Nephron progenitor cell (in vitro differentiated cells): ENCODE measurements around the gene NCKAP5L.

Source experiments
- DNase-seq: peaks from one replicate; pipeline ENCODE4 v3.0.0; 2021
- H3K27ac Mint-ChIP-seq: 2 replicates; pipeline ENCODE4 v1.8.0; 2021; ENCODE audit warnings: mild to moderate bottlenecking, moderate library complexity, mixed read lengths
- H3K27me3 Mint-ChIP-seq: 2 replicates; pipeline ENCODE4 v1.8.0; 2021; ENCODE audit warnings: mild to moderate bottlenecking, low read depth, mixed read lengths; ENCODE audit not compliant: poor library complexity
- H3K36me3 Mint-ChIP-seq: 2 replicates; pipeline ENCODE4 v1.8.0; 2021; ENCODE audit warnings: low read depth, mixed read lengths
- H3K4me1 Mint-ChIP-seq: 2 replicates; pipeline ENCODE4 v1.8.0; 2021; ENCODE audit warnings: mixed read lengths
- H3K4me3 Mint-ChIP-seq: 2 replicates; pipeline ENCODE4 v1.8.0; 2021; ENCODE audit warnings: mild to moderate bottlenecking, moderate library complexity, mixed read lengths
- H3K9me3 Mint-ChIP-seq: 2 replicates; pipeline ENCODE4 v1.8.0; 2021; ENCODE audit warnings: mild to moderate bottlenecking, moderate library complexity, mixed read lengths
- TF ChIP-seq, protein P1 (sequence below): fragments of 200-600 bp; sonication (generic); IDR thresholded peaks from 2 replicates; pipeline ENCODE4 v1.5.0; 2021; ENCODE audit warnings: antibody characterized with exemption

Gene NCKAP5L

GRCh38 chr12:49842519-49843352 lies 14.5 kb upstream of the NCKAP5L start, which contains the start of gene BCDIN3D:
Gene BCDIN3D (minus strand): TSS chr12:49843106. CDS start chr12:49843087, 19 bp downstream.
- H3K4me3 Mint-ChIP-seq: peak within 1 kb of the TSS; percentile 91
- no peaks in the 10 kb centered on the region for H3K9me3 Mint-ChIP-seq
- H3K27me3 Mint-ChIP-seq: peaks cover 7% of the 10 kb centered on the region
- peak; percentile 87 for DNase-seq
- no peaks in the 10 kb centered on the region for H3K36me3 Mint-ChIP-seq
- peak within 1 kb of the TSS; percentile 79 for H3K27ac Mint-ChIP-seq
- TF ChIP-seq, protein P1, sequence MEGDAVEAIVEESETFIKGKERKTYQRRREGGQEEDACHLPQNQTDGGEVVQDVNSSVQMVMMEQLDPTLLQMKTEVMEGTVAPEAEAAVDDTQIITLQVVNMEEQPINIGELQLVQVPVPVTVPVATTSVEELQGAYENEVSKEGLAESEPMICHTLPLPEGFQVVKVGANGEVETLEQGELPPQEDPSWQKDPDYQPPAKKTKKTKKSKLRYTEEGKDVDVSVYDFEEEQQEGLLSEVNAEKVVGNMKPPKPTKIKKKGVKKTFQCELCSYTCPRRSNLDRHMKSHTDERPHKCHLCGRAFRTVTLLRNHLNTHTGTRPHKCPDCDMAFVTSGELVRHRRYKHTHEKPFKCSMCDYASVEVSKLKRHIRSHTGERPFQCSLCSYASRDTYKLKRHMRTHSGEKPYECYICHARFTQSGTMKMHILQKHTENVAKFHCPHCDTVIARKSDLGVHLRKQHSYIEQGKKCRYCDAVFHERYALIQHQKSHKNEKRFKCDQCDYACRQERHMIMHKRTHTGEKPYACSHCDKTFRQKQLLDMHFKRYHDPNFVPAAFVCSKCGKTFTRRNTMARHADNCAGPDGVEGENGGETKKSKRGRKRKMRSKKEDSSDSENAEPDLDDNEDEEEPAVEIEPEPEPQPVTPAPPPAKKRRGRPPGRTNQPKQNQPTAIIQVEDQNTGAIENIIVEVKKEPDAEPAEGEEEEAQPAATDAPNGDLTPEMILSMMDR: no peak
- peaks cover 31% of the 10 kb centered on the region for H3K4me1 Mint-ChIP-seq

- H3K27me3 Mint-ChIP-seq: no peaks in the 10 kb centered on the region
- H3K27ac Mint-ChIP-seq: peak overlapping the region; percentile 88
- peaks cover 31% of the 10 kb centered on the region for H3K4me1 Mint-ChIP-seq
- TF ChIP-seq, protein P1: peak; percentile 32
- peaks cover 5% of the 10 kb centered on the region for H3K36me3 Mint-ChIP-seq
- no peaks in the 10 kb centered on the region for H3K9me3 Mint-ChIP-seq
- H3K4me3 Mint-ChIP-seq: no peak overlapping the region
- DNase-seq: peak; percentile 20
These were observed 10.9 kb upstream of the NCKAP5L start for GRCh38 chr12:49838973-49839633.

DNA sequence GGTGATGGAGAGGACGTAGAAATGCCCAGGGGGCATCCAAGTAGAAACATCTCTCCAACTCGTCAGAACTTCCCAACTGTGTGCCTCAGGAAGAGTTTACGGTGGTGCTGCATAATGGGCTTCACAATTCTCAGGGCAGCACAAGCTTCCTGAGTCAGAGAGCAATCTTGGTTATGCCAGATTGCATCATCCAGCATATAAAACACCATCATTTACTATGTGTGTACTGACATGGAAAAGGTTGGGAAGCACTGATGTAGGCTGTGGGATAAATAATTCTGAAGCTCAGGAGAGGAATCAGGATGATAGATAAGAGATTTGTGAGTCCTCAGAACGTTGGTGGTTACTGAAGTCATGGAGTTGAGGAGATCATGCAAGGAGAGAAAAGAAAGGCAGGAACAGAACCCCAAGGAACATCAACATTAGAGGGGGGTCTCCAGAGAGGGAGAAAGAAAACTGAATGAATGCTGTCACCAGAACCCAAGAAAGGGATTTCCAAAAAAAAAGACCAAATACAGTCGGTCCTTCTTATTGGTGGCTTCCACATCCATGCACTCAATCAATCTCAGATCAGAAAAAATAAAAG lies 4.7 kb upstream of the NCKAP5L start:
- Mint-ChIP-seq H3K27me3 (no peaks in the 10 kb centered on the region), H3K27ac (no peak overlapping the region), H3K36me3 (peaks cover 5% of the 10 kb centered on the region), H3K4me1 (peaks cover 18% of the 10 kb centered on the region), H3K4me3 (no peak overlapping the region), H3K9me3 (no peaks in the 10 kb centered on the region)
- DNase-seq: no peak
- TF ChIP-seq, protein P1: no peak

DNA sequence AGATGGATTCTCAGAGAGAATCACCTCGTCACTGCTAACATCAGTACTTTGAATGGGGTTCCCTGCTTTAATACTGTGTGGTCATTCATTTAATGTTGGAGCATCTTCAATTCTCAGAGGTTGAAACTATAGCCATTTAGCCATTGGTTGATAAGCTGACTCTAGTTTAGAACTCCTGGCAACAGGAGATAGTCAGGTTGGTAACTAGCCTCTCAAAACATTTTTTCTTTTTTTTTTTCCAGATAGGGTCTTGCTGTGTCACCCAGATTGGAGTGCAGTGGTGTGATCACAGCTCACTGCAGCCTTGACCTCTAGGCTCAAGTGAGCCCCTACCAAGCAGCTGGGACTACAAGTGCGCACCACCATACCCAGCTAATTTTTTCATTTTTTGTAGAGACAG lies 3.5 kb upstream of the NCKAP5L start:
- Mint-ChIP-seq H3K27ac (no peak overlapping the region), H3K27me3 (no peaks in the 10 kb centered on the region), H3K9me3 (no peaks in the 10 kb centered on the region), H3K4me3 (no peak overlapping the region), H3K36me3 (peaks cover 1% of the 10 kb centered on the region), H3K4me1 (peaks cover 24% of the 10 kb centered on the region)
- TF ChIP-seq, protein P1: no peak
- no peak for DNase-seq

GRCh38 chr12:49827401-49828099 lies 663 bp downstream of the NCKAP5L start:
- peak; percentile 84 for DNase-seq
- H3K27me3 Mint-ChIP-seq: no peaks in the 10 kb centered on the region
- H3K4me1 Mint-ChIP-seq: peaks cover 48% of the 10 kb centered on the region
- peak overlapping the region; percentile 91 for H3K27ac Mint-ChIP-seq
- peak overlapping the region; percentile 94 for H3K4me3 Mint-ChIP-seq
- H3K36me3 Mint-ChIP-seq: peaks cover 6% of the 10 kb centered on the region
- H3K9me3 Mint-ChIP-seq: no peaks in the 10 kb centered on the region
- TF ChIP-seq, protein P1: no peak
